Stimulated activated CD8-positive, alpha-beta memory T cell treated with anti-CD3 and anti-CD28 coated beads, Interleukin-2, amount 100 ng/mL, for 1 hour (primary cell): ENCODE data around the gene KIAA1217.
"Not testable (repeated sequence)": the region's sequence is repeated elsewhere in the genome, so short reads cannot be mapped to it uniquely, and the experiment has no call there.

Experiments used
- DNase-seq, 2 donors: peaks; one replicate each; pipeline ENCODE4 v3.0.0-alpha.2; 2020; ENCODE audit warnings: low read depth in 2 of 2

KIAA1217 gene

DNA sequence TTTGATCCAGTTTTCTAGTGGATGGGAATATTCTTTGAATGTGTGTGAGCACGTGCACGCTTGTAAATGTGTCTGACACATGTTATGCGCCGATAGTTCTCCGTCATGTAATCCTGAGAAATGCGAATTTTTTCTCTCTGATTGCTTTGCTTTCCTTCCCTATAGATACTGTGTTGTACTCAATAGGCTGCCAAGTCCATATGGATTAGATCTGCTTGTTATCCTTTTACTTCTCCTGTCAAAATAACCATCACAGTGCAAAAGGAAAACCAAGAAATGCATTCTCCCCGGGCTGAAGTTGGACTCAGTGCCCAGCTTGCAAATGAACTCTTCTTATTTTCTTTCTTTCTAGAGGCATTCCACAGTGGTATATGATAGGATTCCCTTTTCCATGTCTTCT is 131.9 kb downstream of the KIAA1217 start:
- no peak for DNase-seq

DNA sequence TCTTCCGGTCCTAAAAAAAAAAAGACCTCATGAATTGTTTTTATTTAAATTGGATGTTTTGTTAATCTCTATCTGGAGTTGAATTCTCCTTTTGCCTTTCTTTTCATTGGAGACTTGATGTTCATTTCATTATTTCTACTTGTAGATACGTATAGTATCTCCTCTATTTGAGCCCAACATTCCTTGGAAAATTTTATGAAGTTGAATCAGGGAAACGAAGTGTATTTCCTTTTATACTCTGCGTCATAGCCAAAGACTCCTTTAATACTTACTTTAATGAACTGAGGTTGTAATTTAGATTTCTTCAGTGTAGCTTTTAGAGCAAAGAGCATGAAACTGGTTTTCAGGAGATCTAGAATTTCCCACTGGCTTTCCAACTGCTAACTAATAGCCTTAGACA is 132.4 kb downstream of the KIAA1217 start:
- DNase-seq, result no peak

- DNase-seq, result no peak
Observed at GRCh38 chr10:24341897-24342296, 133.0 kb downstream of the KIAA1217 start.

DNA sequence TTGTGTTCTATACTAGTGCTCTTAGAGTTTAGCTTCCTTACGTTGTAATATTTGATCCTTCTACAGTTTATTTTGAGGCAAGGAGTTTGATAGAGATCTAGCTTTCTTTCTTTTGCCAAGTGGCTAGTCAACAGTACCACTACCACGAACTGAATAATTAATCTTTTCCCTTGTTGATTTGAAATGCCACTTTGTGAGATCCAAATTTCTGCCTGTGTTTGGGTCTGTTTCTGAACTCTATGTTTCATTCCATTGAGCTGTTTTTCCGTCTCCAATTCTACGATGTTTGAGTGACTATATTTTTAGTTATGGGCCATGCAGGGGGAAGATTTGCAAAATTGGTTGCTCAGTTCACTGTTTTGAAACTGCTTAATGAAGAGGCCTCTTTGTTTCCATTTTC is 134.7 kb downstream of the KIAA1217 start:
- no peak for DNase-seq

DNA sequence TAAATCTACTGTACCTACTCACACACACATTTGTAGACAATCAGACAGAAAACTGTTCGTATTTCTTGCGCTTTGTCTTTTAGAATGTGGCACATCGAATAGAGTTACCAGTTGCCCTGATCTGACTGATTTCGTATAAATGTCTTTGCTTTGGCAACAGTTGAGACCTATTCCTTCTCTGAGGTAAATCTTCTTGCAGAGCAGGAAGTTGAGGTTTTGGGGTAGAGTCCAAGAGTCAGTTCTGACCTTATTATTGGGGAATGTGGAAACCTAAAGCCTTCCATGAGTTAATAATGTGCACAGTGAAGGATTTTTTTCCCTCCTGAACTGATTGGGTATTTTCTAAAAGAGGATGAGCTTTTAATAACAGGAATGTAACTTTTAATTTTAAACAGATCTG is 135.3 kb downstream of the KIAA1217 start:
- no peak for DNase-seq

GRCh38 chr10:24344695-24345463 is 135.9 kb downstream of the KIAA1217 start:
- DNase-seq, result no peak

DNA sequence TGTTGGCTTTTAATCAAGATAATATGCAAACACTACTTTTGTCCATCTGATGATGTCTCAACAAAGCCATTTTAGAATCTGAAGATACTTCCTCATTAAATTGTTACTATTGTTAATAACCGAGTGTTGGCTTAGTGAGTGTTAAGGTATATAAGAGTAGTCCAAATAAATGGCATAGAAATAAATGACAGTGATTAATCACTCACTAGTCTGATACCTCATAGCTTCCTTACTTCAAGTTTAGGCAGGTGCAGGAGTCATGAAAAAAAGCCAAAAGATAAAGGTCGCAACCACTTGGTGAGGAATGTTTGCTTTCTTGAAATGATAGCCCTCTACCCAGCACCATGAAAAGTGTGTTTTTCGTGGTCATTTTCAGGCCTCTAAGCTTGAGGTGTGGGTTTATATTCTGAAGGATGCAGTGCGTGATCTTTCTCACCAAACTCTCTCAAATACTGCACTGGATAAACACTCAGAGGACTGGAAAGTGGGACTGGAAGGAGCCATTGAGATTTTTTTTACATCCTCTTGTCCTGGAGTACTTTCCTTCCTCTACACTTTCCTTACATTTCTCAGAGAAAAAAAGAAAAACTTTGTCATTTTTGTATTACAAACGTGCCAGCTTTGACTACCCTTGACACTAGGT is 138.1 kb downstream of the KIAA1217 start:
- DNase-seq, result no peak

- no peak for DNase-seq
Observed at GRCh38 chr10:24349379-24350001, 140.6 kb downstream of the KIAA1217 start.

DNA sequence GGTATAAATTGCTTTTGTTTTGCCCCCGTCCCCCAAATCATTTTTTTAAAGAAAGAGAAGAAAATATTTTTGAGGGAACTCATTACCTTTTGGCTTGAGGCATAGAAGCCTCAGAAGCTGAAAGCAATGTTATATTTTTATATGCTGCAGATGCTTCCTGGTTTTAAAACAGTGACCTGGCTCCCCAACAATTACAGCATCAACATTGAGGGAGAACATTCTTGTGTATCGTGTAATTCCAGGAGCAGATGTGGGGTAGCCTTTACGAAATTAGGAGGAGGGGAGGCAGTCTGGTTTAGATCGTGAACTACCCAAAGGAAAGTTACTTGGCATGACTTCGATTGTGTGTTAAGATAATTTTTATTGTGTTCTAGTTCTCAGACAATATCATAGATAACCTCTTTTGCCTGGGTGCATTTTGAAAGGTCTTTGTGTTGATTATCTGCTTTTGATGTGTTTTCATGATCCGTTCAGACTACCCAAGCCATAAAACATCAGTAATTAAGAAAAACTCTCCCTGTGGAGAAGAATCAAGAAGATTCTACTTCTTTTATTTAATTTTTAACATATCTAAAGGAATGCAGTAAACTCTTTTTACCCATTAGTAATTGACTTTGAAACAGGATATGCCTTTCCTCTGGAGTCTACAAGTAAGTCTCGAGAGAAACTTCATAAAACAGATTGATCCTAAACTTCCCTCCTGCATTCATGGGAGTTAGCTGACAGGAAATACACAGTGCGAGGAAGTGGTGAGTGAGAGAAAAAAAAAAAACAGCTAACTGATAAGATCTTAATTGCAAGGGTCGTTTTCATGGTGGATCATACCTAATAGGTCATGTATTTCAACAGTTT is 141.4 kb downstream of the KIAA1217 start:
- DNase-seq, result no peak

GRCh38 chr10:24350922-24351225 is 141.9 kb downstream of the KIAA1217 start:
- not testable (repeated sequence) for DNase-seq

GRCh38 chr10:24351961-24352360 is 143.0 kb downstream of the KIAA1217 start:
- no peak for DNase-seq

GRCh38 chr10:24352399-24352798 is 143.5 kb downstream of the KIAA1217 start:
- DNase-seq, result no peak

DNA sequence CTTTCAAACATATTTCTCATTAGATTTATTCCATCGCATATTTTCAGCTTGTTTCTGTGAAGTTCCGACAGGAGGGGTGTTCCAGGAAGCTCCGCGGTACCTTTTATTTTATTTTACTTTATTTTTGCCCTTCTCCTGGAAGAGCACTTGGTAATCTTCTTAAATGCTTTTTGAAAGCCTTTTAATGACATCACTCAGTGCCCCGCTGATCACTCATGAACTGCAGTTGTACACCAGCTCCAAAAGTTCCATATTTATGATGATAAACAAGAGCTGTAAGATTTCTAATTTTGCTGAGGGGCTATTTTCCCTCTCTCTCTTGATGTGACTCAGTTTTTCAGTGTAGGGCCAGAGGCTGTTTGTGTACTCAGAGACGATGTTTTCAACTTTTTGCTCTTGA is 144.4 kb downstream of the KIAA1217 start:
- no peak for DNase-seq

DNA sequence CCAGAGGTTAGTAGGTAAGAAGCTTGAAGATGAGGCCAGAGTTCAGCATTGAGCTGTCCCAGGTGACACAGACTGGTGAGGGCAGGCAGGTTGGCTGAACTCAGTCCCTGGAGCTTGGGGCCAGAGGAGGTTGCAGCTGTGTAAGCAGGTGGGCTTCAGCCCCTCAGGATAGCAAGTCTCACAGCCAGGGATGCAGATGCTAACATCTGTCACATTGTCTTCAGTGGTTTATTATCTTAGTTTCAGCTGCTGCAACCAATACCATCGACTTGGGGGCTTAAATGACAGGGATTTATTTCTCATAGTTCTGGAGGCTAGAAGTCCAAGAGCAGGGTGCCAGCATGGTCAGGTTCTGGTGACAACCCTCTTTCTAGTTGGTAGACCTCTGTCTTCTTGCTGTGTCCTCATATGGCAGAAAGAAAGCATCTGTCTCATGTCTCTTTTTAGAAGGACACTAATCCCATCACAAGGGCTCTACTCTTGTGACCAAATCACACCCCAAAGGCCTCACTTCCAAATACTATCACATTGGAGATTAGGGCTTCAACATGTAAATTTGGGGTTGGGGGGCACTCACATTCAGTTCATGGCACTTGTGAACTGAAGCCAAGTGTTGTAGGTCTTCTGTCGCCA is 146.2 kb downstream of the KIAA1217 start:
- no peak for DNase-seq

- DNase-seq, result no peak
Observed at GRCh38 chr10:24357344-24358004, 148.5 kb downstream of the KIAA1217 start.

DNA sequence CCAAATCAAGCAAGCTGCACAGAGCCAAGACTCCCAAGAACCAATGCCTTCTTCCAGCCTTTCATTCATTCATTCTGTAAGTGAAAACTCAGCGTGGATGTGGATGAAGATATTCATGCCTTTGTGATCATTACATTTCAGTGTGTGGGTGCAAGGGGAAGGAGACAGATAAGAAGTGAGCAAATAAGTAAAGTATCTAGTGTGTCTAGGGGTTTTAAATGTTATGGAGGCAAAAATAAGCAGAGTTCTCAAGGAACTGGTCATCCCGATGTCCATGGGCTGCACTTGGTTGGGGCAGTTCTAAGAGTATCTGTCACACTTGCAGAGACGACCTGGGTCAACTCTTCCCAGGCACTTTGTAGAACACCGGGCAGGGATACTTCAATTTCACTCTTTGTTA is 149.1 kb downstream of the KIAA1217 start:
- no peak for DNase-seq

DNA sequence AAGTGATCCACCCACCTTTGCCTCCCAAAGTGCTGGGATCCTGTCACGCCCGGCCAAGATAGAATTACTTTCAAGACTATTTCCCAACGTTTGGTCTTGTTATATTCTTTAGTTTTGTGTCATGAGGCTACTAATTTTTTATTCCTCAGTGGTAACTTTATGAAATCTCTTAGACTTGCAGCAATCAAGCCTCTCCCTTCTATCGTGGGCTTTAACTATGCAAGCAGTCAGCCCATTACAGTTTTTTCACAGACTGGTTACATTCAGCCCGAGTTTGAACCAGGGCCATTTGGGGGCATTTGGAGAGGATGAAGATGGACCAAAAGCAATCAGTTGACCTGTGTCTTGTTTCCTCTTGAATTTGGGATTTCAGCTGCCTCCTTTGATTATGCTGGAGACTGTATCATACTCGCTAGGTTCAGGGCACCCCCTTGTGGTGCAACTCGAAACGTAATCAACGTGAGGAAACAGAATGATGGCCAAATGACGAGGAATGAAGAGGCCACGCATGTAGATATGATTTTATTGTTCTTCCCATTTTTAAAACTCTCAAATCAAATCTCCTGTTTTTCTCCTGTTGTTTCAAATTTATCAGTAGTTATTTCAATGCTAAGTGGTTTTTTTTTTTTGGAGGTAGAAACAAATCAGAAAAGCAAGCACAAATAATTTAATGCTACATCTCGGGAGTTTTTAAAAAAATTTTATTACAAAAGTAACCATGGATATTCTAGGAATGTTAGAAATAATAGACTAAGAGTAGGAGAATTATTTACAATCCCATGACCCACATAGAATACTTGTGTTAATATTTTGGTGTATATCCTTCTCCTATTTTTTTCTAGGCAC is 151.6 kb downstream of the KIAA1217 start:
- DNase-seq, result no peak

DNA sequence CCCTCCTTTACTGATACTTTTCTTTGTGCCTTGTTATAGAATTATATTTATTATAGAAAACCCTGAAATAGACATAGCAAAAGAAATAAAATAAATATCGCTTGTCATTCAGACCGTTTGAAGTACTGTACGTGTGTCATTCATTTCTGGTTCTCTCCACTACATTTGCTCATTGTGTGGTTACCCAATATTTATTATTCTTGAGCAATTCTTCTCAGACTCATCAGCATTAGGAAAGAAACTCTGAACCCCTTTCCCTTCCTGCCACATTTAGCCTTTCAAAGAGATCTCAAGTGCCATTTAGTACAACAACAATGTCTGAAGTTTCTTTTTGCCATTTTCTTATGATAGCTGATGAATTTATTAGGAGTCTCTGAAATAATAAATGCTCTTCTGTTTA is 154.1 kb downstream of the KIAA1217 start:
- DNase-seq, result no peak

DNA sequence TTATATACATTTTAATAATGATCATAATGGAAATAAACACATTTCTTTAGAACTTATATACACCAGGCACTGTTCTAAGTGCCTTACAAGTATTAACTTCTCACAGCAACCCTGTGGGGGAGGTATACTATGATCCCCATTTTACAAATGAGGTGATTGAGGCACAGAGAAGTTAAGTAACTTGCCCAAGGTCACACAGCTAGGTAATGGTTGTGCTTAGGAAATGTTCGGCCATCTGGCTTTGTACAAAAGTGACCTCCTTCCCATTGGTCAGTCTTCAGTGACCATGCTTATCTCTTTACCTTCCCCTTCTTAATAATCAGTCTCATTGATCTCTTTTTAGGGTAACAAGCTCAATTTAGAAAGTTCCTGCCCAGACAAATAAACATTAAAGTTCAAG is 158.8 kb downstream of the KIAA1217 start:
- no peak for DNase-seq

DNA sequence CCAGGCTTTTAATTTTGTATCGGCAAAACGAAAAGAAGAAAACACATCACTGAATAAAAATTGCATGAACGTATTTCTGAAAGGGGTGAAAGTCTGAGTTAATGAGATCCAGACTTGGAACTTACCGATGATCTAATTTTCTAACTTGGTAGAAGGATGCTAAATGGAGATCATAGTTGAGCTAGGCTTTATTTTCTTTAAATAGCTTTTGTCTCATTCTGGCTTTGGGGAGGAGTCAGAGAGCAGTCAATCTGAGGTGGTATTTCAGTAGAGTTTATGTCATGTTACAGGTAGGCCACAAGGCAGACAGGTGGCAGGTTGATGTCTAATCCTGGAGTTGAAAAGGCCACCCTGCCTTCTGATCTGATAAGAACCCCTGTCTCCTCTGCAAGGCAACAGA is 161.9 kb downstream of the KIAA1217 start:
- DNase-seq, result no peak
